GM10266 (cell line): ENCODE results near the gene ZMYND19.
"Not testable (repeated sequence)": the region's sequence is repeated elsewhere in the genome, so short reads cannot be mapped to it uniquely, and the experiment has no call there.

Experiments
- DNase-seq: peaks from one replicate; pipeline ENCODE4 v3.0.0; 2012; ENCODE audit errors: extremely low spot score
- CTCF ChIP-seq: IDR thresholded peaks from 2 replicates; pipeline ENCODE4 v1.5.1; 2012; ENCODE audit warnings: mild to moderate bottlenecking, low read depth; ENCODE audit not compliant: control insufficient read depth, insufficient read depth; ENCODE audit errors: missing control alignments

ZMYND19 gene

DNA sequence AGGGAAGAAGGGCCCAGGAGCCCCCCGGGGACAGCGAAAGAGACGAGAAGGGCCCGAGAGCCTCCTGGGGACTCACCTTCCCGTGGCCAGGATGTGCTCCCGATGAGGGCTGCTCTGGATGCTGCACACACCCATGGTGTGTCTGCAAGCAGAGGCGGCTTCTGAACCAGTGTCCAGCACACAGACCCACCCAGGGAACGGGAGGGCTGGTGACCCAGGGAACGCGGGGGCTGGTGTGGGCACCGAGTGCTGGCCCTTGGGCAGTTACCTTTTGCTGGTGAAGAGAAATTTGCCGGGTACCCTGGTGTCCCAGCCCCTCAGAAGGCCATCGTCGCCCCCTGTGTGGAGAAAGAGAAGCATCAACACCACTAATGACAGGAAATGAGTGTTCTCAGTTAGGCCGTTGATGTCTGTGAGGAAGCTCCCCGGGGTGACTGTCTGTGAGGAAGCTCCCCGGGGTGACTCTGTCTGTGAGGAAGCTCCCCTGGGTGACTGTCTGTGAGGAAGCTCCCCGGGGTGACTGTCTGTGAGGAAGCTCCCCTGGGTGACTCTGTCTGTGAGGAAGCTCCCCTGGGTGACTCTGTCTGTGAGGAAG is 25.4 kb downstream of the ZMYND19 start:
- TF ChIP-seq CTCF, result no peak
- no peak for DNase-seq

- no peak for DNase-seq
- TF ChIP-seq CTCF, result no peak
These were observed 26.2 kb downstream of the ZMYND19 start for GRCh38 chr9:137564134-137564533.

DNA sequence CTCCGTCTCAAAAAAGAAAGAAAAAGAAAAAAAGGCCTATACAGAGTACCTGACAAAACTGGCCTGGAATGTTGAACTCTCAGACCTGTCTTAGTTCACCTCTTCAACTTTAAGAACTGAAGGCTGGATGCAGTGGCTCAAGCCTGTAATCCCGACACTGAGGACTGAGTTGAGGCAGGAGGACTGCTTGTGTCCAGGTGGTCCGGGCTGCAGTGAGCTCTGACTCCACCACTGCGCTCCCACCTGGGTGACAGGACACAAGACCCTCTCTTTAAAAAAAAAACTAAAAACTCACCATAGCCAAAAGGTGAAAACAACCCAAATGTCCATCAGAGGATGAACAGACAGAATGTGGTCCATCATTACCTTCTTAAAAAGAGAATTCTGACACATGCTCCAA is 32.2 kb downstream of the ZMYND19 start:
- no peak for TF ChIP-seq CTCF

DNA sequence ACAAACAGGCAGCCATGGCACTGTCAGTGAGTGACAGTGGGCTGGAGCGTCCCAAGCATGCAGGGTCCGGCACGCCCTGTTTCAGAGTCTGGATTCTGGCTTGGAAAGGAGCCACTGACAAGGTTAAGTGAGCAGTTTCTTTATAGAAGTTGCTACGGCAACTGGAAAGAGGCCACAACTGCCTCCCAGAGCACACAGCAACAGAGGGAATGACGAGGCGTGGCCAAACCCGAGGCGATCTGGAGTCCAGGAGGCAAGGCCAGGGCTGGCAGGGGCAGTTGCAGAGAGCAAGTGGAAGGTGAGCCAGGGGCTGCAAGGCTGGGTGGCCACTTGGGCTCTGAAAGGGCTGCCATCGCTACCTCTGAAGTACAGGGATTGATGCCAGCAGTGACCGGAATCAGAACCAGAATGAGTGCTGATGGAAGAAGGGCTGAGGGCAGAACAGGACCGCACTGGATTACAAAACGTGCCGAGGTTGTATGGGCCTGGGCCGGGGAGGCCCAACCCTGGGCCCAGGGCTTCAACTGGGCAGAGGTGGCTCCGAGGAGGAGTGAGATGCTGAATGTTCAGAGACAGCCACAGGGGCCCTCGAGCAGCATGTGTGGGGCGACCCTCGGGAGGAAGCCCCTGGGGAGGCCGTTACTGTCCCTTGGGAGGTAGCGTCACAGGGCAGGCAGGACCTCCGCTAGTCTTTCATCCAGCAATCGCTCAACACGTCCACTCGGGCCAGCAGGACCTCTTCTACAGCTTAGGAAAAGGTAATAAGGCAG is 34.1 kb downstream of the ZMYND19 start:
- no peak for DNase-seq
- no peak for TF ChIP-seq CTCF

More for the DNA sequence above, 32.2 kb downstream of the ZMYND19 start:
- DNase-seq, result no peak

DNA sequence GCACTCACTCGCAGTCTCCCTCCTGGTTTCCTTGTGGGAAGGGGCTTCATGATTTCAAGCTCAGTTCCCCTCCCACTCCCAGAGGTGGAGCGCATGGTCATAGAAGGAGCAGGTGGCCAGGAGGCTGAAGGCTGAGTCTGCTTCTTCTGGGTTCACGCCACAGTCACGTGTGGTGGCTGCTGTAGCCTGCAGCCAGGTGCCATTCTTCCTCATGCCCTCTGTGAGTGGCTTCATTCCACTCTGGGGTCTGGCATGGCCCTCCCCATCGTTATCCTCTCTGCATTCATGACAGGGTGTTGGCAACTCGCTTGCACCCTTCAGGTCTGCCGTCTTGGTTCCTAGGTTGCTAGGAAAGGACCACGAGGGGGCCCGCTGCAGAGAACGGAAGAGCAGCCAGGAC is 35.1 kb downstream of the ZMYND19 start:
- DNase-seq, result no peak
- TF ChIP-seq CTCF, result no peak

DNA sequence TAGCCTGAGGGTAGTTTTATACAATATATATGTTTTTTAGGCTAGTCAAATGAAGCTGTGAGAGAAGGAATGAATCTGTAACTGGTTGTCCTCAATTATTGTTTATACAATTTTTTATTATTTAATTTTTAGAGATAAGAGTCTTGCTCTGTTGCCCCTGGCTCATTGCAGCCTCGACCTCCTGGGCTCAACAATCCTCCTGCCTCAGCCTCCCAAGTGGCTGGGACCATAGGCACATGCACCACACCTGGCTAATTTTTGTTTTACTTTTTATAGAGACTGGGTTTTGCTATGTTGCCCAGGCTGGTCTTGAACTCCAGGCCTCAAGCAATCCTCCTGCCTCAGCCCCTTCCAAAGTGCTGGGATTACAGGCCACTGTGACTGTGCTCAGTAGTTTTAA is 36.0 kb downstream of the ZMYND19 start:
- no peak for TF ChIP-seq CTCF
- no peak for DNase-seq

- DNase-seq, result not testable (repeated sequence)
These were observed 36.7 kb downstream of the ZMYND19 start for GRCh38 chr9:137553654-137554053.
